Measurements from ENCODE around the gene OR1N1.
"Not testable (repeated sequence)": the region's sequence is repeated elsewhere in the genome, so short reads cannot be mapped to it uniquely, and the experiment has no call there.

OR1N1 gene

GRCh38 chr9:122536134-122536533 lies 9.0 kb upstream of the OR1N1 start:
- no peaks in the 10 kb centered on the region for H3K36me3 ChIP-seq (ENCODE audit: low read depth)
- no peak for TF ChIP-seq CTCF (IDR thresholded peaks at IDR 0.05; ENCODE audit: poor library complexity, severe bottlenecking)
- no peak overlapping the region for H3K4me3 ChIP-seq (ENCODE audit: severe bottlenecking)
- no peaks in the 10 kb centered on the region for H3K4me1 ChIP-seq (ENCODE audit: insufficient read depth, poor library complexity, severe bottlenecking)
- no peak for ATAC-seq (ENCODE audit: low read depth)
- H3K27ac ChIP-seq (ENCODE audit: poor library complexity, severe bottlenecking) = no peak overlapping the region
- H3K27me3 ChIP-seq (ENCODE audit: insufficient read depth, poor library complexity, severe bottlenecking) = no peaks in the 10 kb centered on the region
- DNase-seq (ENCODE audit: low spot score) = no peak
- H3K9me3 ChIP-seq (ENCODE audit: severe bottlenecking) = no peaks in the 10 kb centered on the region

GRCh38 chr9:122531157-122531556 lies 4.1 kb upstream of the OR1N1 start:
- not testable (repeated sequence) for H3K9me3 ChIP-seq (ENCODE audit: severe bottlenecking); H3K36me3 ChIP-seq (ENCODE audit: low read depth); H3K27me3 ChIP-seq (ENCODE audit: insufficient read depth, poor library complexity, severe bottlenecking); ATAC-seq (ENCODE audit: low read depth); H3K4me3 ChIP-seq (ENCODE audit: severe bottlenecking); H3K4me1 ChIP-seq (ENCODE audit: insufficient read depth, poor library complexity, severe bottlenecking); H3K27ac ChIP-seq (ENCODE audit: poor library complexity, severe bottlenecking); DNase-seq (ENCODE audit: low spot score)

- no peaks in the 10 kb centered on the region for H3K36me3 ChIP-seq (ENCODE audit: low read depth)
- peaks cover 9% of the 10 kb centered on the region for H3K27me3 ChIP-seq (ENCODE audit: insufficient read depth, poor library complexity, severe bottlenecking)
- no peak for ATAC-seq (ENCODE audit: low read depth)
- no peak overlapping the region for H3K4me3 ChIP-seq (ENCODE audit: severe bottlenecking)
- H3K9me3 ChIP-seq (ENCODE audit: severe bottlenecking) = no peaks in the 10 kb centered on the region
- no peak for TF ChIP-seq CTCF (IDR thresholded peaks at IDR 0.05; ENCODE audit: poor library complexity, severe bottlenecking)
- no peak overlapping the region for H3K27ac ChIP-seq (ENCODE audit: poor library complexity, severe bottlenecking)
- H3K4me1 ChIP-seq (ENCODE audit: insufficient read depth, poor library complexity, severe bottlenecking) = no peaks in the 10 kb centered on the region
- no peak for DNase-seq (ENCODE audit: low spot score)
Measured at GRCh38 chr9:122526602-122527001, 491 bp downstream of the OR1N1 start.

GRCh38 chr9:122519376-122519775 lies 7.7 kb downstream of the OR1N1 start:
- ATAC-seq (ENCODE audit: low read depth) (no peak), DNase-seq (ENCODE audit: low spot score) (no peak)
- H3K27me3 ChIP-seq (ENCODE audit: insufficient read depth, poor library complexity, severe bottlenecking) = peaks cover 7% of the 10 kb centered on the region
- H3K36me3 ChIP-seq (ENCODE audit: low read depth) = no peaks in the 10 kb centered on the region
- no peaks in the 10 kb centered on the region for H3K4me1 ChIP-seq (ENCODE audit: insufficient read depth, poor library complexity, severe bottlenecking)
- H3K9me3 ChIP-seq (ENCODE audit: severe bottlenecking) = no peaks in the 10 kb centered on the region
- no peak overlapping the region for H3K27ac ChIP-seq (ENCODE audit: poor library complexity, severe bottlenecking)
- TF ChIP-seq CTCF (IDR thresholded peaks at IDR 0.05; ENCODE audit: poor library complexity, severe bottlenecking) = no peak
- H3K4me3 ChIP-seq (ENCODE audit: severe bottlenecking) = no peak overlapping the region

- no peaks in the 10 kb centered on the region for H3K36me3 ChIP-seq (ENCODE audit: low read depth)
- no peaks in the 10 kb centered on the region for H3K9me3 ChIP-seq (ENCODE audit: severe bottlenecking)
- ATAC-seq (ENCODE audit: low read depth) = no peak
- H3K27me3 ChIP-seq (ENCODE audit: insufficient read depth, poor library complexity, severe bottlenecking) = peaks cover 7% of the 10 kb centered on the region
- H3K27ac ChIP-seq (ENCODE audit: poor library complexity, severe bottlenecking) = no peak within 1 kb of the TSS
- H3K4me3 ChIP-seq (ENCODE audit: severe bottlenecking) = no peak within 1 kb of the TSS
- DNase-seq (ENCODE audit: low spot score) = no peak
- no peak for TF ChIP-seq CTCF (IDR thresholded peaks at IDR 0.05; ENCODE audit: poor library complexity, severe bottlenecking)
- H3K4me1 ChIP-seq (ENCODE audit: insufficient read depth, poor library complexity, severe bottlenecking) = no peaks in the 10 kb centered on the region
Measured at GRCh38 chr9:122518841-122519240, 8.3 kb downstream of the OR1N1 start, which contains the start of gene OR1J4. TSS of gene OR1J4 (plus strand) at chr9:122519141. CDS start at chr9:122519141, 0 bp downstream.

Data from RWPE2 (cell line).